Activated CD4-positive, alpha-beta T cell treated with anti-CD3 and anti-CD28 coated beads, Interleukin-2, Interleukin-6, amounts not matched to agents 100 ng/mL and 50 ng/mL, durations not matched to agents 16 hours and 8 hours (primary cell): ENCODE results near the gene B4GALT1.

ENCODE experiments used
- DNase-seq: peaks from one replicate; pipeline ENCODE4 v3.0.0-alpha.2; 2020

The B4GALT1 gene

GRCh38 chr9:33137781-33138264 lies 29.3 kb downstream of the B4GALT1 start:
- no peak for DNase-seq

GRCh38 chr9:33136721-33137670 lies 30.1 kb downstream of the B4GALT1 start:
- DNase-seq: no peak

GRCh38 chr9:33135470-33135958 lies 31.6 kb downstream of the B4GALT1 start:
- no peak for DNase-seq

- no peak for DNase-seq
These were observed 32.1 kb downstream of the B4GALT1 start for GRCh38 chr9:33135031-33135461.

GRCh38 chr9:33133186-33133585 lies 34.0 kb downstream of the B4GALT1 start:
- DNase-seq: no peak

- DNase-seq: no peak
These were observed 35.1 kb downstream of the B4GALT1 start for GRCh38 chr9:33131790-33132772.

- no peak for DNase-seq
These were observed 36.0 kb downstream of the B4GALT1 start for GRCh38 chr9:33130961-33131789.

- DNase-seq: peak; percentile 64
These were observed 37.0 kb downstream of the B4GALT1 start for GRCh38 chr9:33129886-33130881.

GRCh38 chr9:33129251-33129885 lies 37.8 kb downstream of the B4GALT1 start:
- DNase-seq: no peak

- DNase-seq: no peak
These were observed 38.6 kb downstream of the B4GALT1 start for GRCh38 chr9:33128570-33128969.

- no peak for DNase-seq
These were observed 39.3 kb downstream of the B4GALT1 start for GRCh38 chr9:33127881-33128280.

GRCh38 chr9:33125871-33126823 lies 41.0 kb downstream of the B4GALT1 start:
- DNase-seq: no peak

- no peak for DNase-seq
These were observed 41.7 kb downstream of the B4GALT1 start for GRCh38 chr9:33125461-33125860.

- DNase-seq: no peak
These were observed 42.3 kb downstream of the B4GALT1 start for GRCh38 chr9:33124751-33125381.

- DNase-seq: no peak
These were observed 43.1 kb downstream of the B4GALT1 start for GRCh38 chr9:33124046-33124445.

- no peak for DNase-seq
These were observed 43.6 kb downstream of the B4GALT1 start for GRCh38 chr9:33123407-33124031.

GRCh38 chr9:33120620-33121019 lies 46.5 kb downstream of the B4GALT1 start:
- DNase-seq: no peak

GRCh38 chr9:33117796-33118195 lies 49.3 kb downstream of the B4GALT1 start:
- no peak for DNase-seq
